ENCODE measurements around the gene EPHB2. TPM values are rescaled to one million over a fixed set of nuclear protein-coding genes. Genes with fewer than 3 reads are reported as not detected.
"Not testable (repeated sequence)": the region's sequence is repeated elsewhere in the genome, so short reads cannot be mapped to it uniquely, and the experiment has no call there.

EPHB2 gene
- 6.0 TPM for total RNA-seq
- long read RNA-seq, partial matches to known transcripts, result 1 of 3 reads
- long read RNA-seq, other reads (novel, unspliced or antisense), result 2 of 3 reads

- no peak for TF ChIP-seq CTCF (IDR thresholded peaks at IDR 0.05)
- Histone ChIP-seq H3K4me1 (peaks cover 13% of the 10 kb centered on the region), H3K9me3 (no peaks in the 10 kb centered on the region), H3K27me3 (peaks cover 19% of the 10 kb centered on the region), H3K27ac (no peak within 1 kb of the TSS), H3K36me3 (no peaks in the 10 kb centered on the region), H3K4me3 (peak within 1 kb of the TSS; percentile 43)
- DNase-seq (peak; percentile 76), ATAC-seq (peak; percentile 63)
- intact Hi-C loops (cut with DNase I), result no loop called here
These were observed at the start of gene EPHB2 for GRCh38 chr1:22710701-22711049. TSS of gene EPHB2 (plus strand) at chr1:22710839. CDS start at chr1:22710983, 144 bp downstream.

- no peak overlapping the region for H3K4me3 ChIP-seq
- no peaks in the 10 kb centered on the region for H3K4me1 ChIP-seq
- DNase-seq, result no peak
- H3K27ac ChIP-seq, result no peak overlapping the region
- no peak for TF ChIP-seq CTCF (IDR thresholded peaks at IDR 0.05)
- intact Hi-C loops (cut with DNase I), result no loop called here
- no peaks in the 10 kb centered on the region for H3K36me3 ChIP-seq
- H3K27me3 ChIP-seq, result no peaks in the 10 kb centered on the region
- no peaks in the 10 kb centered on the region for H3K9me3 ChIP-seq
- ATAC-seq, result no peak
These were observed 48.8 kb upstream of the EPHB2 start for GRCh38 chr1:22661880-22662279.

- Histone ChIP-seq H3K27me3 (no peaks in the 10 kb centered on the region), H3K36me3 (no peaks in the 10 kb centered on the region), H3K9me3 (no peaks in the 10 kb centered on the region), H3K4me3 (no peak overlapping the region), H3K27ac (no peak overlapping the region), H3K4me1 (no peaks in the 10 kb centered on the region)
- ATAC-seq, result peak; percentile 84
- no peak for DNase-seq
- intact Hi-C loops (cut with DNase I), result no loop called here
- no peak for TF ChIP-seq CTCF (IDR thresholded peaks at IDR 0.05)
These were observed 48.3 kb upstream of the EPHB2 start for GRCh38 chr1:22662318-22662717.

GRCh38 chr1:22662986-22663408 lies 47.6 kb upstream of the EPHB2 start:
- DNase-seq (no peak), ATAC-seq (peak; percentile 17)
- intact Hi-C loops (cut with DNase I), result no loop called here
- Histone ChIP-seq H3K4me1 (no peaks in the 10 kb centered on the region), H3K27me3 (peaks cover 3% of the 10 kb centered on the region), H3K4me3 (no peak overlapping the region), H3K27ac (no peak overlapping the region), H3K36me3 (no peaks in the 10 kb centered on the region), H3K9me3 (no peaks in the 10 kb centered on the region)
- TF ChIP-seq CTCF (IDR thresholded peaks at IDR 0.05), result no peak

GRCh38 chr1:22665752-22666151 lies 44.9 kb upstream of the EPHB2 start:
- Histone ChIP-seq H3K27me3 (peaks cover 17% of the 10 kb centered on the region), H3K36me3 (no peaks in the 10 kb centered on the region), H3K27ac (no peak overlapping the region), H3K4me3 (no peak overlapping the region), H3K4me1 (no peaks in the 10 kb centered on the region), H3K9me3 (no peaks in the 10 kb centered on the region)
- ATAC-seq (no peak), DNase-seq (no peak)
- TF ChIP-seq CTCF (IDR thresholded peaks at IDR 0.05), result no peak
- intact Hi-C loops (cut with DNase I), result no loop called here

- Histone ChIP-seq H3K36me3 (no peaks in the 10 kb centered on the region), H3K9me3 (no peaks in the 10 kb centered on the region), H3K27ac (no peak overlapping the region), H3K4me3 (no peak overlapping the region), H3K4me1 (no peaks in the 10 kb centered on the region), H3K27me3 (peaks cover 21% of the 10 kb centered on the region)
- TF ChIP-seq CTCF (IDR thresholded peaks at IDR 0.05), result no peak
- intact Hi-C loops (cut with DNase I), result no loop called here
- ATAC-seq (no peak), DNase-seq (no peak)
These were observed 44.2 kb upstream of the EPHB2 start for GRCh38 chr1:22666412-22666811.

GRCh38 chr1:22668840-22669239 lies 41.8 kb upstream of the EPHB2 start:
- H3K27me3 ChIP-seq, result peaks cover 38% of the 10 kb centered on the region
- H3K9me3 ChIP-seq; DNase-seq; H3K27ac ChIP-seq; ATAC-seq; H3K4me3 ChIP-seq; H3K4me1 ChIP-seq; intact Hi-C loops (cut with DNase I); H3K36me3 ChIP-seq: not testable (repeated sequence)

Data from upper lobe of right lung (tissue), 1 donor.